Neutrophil (primary cell): Measurements from ENCODE around the gene SRL.
A peak's percentile ranks its signal among the peaks of the same experiment; 100 is the strongest.

Experiments
- H3K27ac ChIP-seq: fragments of 200-600 bp; sonication (generic); 2 replicates; pipeline ENCODE4 v1.5.1; 2016; ENCODE audit warnings: mild to moderate bottlenecking, moderate library complexity
- H3K27me3 ChIP-seq: fragments of 200-600 bp; sonication (generic); 2 replicates; pipeline ENCODE4 v1.6.0; 2016; ENCODE audit warnings: mild to moderate bottlenecking
- H3K36me3 ChIP-seq: fragments of 200-600 bp; sonication (generic); 2 replicates; pipeline ENCODE4 v1.5.1; 2017
- H3K4me1 ChIP-seq, 2 experiments: fragments of 200-600 bp in 1 of 2; sonication (generic) in 1 of 2; 1 replicate in 1 of 2; 2 replicates in 1 of 2; pipeline versions ENCODE4 v1.5.1 to v1.6.1; 2013 to 2016; ENCODE audit warnings: low read depth in 1 of 2, low read length in 1 of 2, mild to moderate bottlenecking in 1 of 2, moderate library complexity in 1 of 2; ENCODE audit not compliant: control insufficient read depth in 1 of 2, insufficient read depth in 1 of 2
- H3K4me3 ChIP-seq, 2 experiments: fragments of 200-600 bp in 1 of 2; sonication (generic) in 1 of 2; 1 replicate in 1 of 2; 2 replicates in 1 of 2; pipeline ENCODE4 v1.5.1; 2013 to 2016; ENCODE audit warnings: low read depth in 1 of 2, low read length in 1 of 2, mild to moderate bottlenecking in 1 of 2, moderate library complexity in 1 of 2
- H3K9me3 ChIP-seq: fragments of 200-600 bp; sonication (generic); 2 replicates; pipeline ENCODE4 v1.5.1; 2016
- CTCF ChIP-seq: fragments of 200-600 bp; sonication (generic); IDR thresholded peaks from 2 replicates; pipeline ENCODE4 v1.5.1; 2016; ENCODE audit warnings: antibody characterized with exemption

The SRL gene

DNA sequence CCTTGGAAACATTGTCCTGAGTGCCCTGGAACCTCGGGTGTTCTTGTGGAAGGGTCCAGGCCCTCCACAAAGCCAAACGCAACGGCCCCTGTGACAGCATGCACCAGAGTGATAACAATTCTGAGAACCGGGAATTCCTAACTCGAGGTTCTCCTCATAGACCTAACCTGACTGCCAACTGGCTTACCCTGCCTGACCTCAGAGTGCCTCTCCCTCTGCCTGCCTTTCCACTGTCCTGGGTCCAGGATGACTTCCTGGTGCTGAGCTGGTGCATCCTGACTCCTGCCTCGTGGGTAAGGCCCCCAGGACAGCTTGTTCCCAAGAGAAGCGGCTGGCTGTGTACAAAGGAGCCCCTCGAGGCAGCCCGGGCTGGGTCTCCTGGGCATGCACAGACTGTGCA is 51.8 kb downstream of the SRL start:
- TF ChIP-seq CTCF, result no peak
- H3K27me3 ChIP-seq, result peaks cover 19% of the 10 kb centered on the region

GRCh38 chr16:4184038-4184702 is 57.7 kb downstream of the SRL start:
- Histone ChIP-seq H3K4me1 (peaks cover 15 to 22% of the 10 kb centered on the region in 2 experiments), H3K27ac (peak overlapping the region; percentile 75), H3K36me3 (no peaks in the 10 kb centered on the region), H3K9me3 (no peaks in the 10 kb centered on the region), H3K4me3 (peak overlapping the region; percentile 89 to 99), H3K27me3 (peaks cover 22% of the 10 kb centered on the region)
- TF ChIP-seq CTCF, result no peak

More for the DNA sequence above, 51.8 kb downstream of the SRL start:
- Histone ChIP-seq H3K4me3 (no peak overlapping the region), H3K27ac (no peak overlapping the region), H3K36me3 (no peaks in the 10 kb centered on the region), H3K9me3 (no peaks in the 10 kb centered on the region), H3K4me1 (peaks cover 13% of the 10 kb centered on the region in 2 experiments)

DNA sequence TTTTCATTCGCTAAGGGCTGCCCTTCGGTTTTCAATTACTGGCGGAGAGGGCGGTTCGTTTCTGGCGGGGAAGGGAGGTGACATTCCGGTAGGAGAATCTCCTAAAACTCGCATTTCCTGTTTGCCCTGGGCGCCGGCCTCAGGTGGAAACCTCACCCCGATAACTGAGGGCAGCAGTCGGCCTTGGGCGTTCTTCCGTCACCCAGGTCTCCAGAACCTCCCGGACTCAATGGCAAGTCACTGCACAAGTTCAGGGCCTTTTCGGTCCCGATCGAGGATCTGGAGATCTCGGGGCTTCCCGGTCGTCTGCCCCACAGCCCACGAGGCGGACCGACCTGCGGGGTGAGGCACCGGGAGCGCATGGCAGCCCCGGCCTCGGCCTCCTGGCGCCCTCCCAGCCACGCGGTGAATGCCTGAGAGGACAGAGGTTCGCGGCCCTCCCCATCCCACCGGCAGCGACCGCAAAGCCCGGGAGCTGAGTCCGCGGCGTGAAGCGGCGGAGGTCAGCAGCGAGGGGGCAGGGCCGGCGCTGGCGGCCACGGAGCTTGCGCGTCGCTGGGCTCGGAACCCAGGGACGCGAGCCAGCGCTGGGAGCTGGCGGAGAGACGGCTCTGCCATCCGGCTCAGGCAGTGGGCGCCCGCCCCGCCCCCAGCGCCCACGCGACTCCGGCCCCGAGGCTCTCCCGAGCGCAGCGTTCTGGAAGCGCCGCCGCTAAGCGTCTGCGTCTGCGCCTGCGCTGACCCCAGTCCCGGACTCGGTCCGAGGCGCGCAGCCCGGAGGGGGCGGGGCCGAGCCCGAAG is 58.4 kb downstream of the SRL start:
- H3K36me3 ChIP-seq, result no peaks in the 10 kb centered on the region
- peak; percentile 44 for TF ChIP-seq CTCF
- H3K27ac ChIP-seq, result peak overlapping the region; percentile 75
- H3K9me3 ChIP-seq, result no peaks in the 10 kb centered on the region
- H3K4me1 ChIP-seq, result peaks cover 19 to 27% of the 10 kb centered on the region in 2 experiments
- H3K27me3 ChIP-seq, result peaks cover 17% of the 10 kb centered on the region
- peak overlapping the region; percentile 89 to 99 for H3K4me3 ChIP-seq

DNA sequence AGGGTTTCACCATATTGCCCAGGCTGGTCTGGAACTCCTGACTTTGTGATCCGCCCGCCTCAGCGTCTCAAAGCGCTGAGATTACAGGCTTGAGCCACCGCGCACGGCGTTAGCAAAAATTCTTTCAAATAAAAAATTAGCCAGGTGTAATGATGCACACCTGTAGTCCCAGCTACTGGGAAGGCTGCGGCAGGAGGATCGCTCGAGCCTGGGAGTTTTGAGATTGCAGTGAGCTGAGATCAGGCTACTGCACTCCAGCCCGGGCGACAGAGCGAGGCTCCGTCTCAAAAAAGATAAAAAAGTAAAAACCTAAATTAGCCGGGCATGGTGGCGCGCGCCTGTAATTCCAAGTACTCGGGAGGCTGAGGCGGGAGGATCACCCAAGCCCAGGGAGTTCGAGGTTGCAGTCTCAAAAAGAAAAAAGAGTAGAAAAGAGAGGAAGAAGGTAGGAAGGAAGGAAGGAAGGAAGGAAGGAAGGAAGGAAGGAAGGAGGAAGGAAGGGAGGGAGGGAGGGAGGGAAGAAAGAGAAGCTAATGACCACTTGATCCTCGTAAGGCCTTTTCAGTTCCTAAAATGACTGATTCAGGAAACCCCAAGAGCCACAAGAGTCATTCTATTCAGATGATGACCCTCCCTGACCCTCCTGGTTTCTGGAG is 59.2 kb downstream of the SRL start:
- H3K27ac ChIP-seq, result peak overlapping the region; percentile 75
- H3K27me3 ChIP-seq, result peaks cover 17% of the 10 kb centered on the region
- no peak for TF ChIP-seq CTCF
- no peaks in the 10 kb centered on the region for H3K36me3 ChIP-seq
- no peaks in the 10 kb centered on the region for H3K9me3 ChIP-seq
- peaks cover 19 to 27% of the 10 kb centered on the region in 2 experiments for H3K4me1 ChIP-seq
- H3K4me3 ChIP-seq, result peak overlapping the region; percentile 89 to 99

- H3K27ac ChIP-seq, result no peak overlapping the region
- TF ChIP-seq CTCF, result no peak
- H3K4me3 ChIP-seq, result no peak overlapping the region
- peaks cover 19 to 27% of the 10 kb centered on the region in 2 experiments for H3K4me1 ChIP-seq
- no peaks in the 10 kb centered on the region for H3K36me3 ChIP-seq
- no peaks in the 10 kb centered on the region for H3K9me3 ChIP-seq
- H3K27me3 ChIP-seq, result peaks cover 12% of the 10 kb centered on the region
These were observed 61.4 kb downstream of the SRL start for GRCh38 chr16:4180511-4180910.
